NCI-H128 (cell line): ENCODE data around the gene TBX5.
A peak's percentile ranks its signal among the peaks of the same experiment; 100 is the strongest.

Source experiments
- DNase-seq: peaks from one replicate; lab custom pipeline; 2025; ENCODE audit not compliant: unreplicated experiment; lab: John Stamatoyannopoulos, UW

Gene TBX5

DNA sequence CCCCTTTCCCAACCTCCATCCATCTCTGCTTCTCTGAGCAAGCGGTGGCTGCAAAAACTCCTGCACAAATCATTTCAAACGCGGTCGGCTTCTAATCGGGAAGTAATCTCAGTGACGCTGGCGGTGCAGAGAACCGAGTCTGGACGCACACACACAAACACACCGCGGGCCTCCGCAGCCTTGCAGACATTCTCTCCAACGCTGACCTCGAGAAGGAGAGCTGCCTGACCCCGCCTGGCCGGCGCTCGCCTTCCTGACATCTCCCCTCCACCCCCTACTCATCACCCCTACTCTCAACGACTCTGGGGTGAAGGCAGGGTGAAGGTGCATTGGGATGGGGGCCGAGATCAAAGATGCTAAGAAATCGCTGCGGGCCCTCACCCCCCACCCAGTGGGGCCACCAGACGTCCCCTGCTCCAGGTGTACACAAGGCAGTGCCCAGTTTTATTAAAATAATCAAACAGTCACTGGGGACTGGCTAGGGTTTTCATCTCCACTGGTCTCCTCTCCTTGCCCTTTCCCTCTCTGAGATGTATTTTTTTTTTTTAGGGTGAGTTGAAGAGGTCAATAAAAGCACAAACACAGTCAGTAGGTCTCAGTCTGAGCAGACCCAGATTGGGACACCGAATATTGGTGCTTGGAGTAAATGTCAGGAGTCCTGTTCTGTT is 506 bp upstream of the TBX5 start:
- DNase-seq = no peak

GRCh38 chr12:114404926-114405518 is 922 bp downstream of the TBX5 start:
- DNase-seq = peak; percentile 15

GRCh38 chr12:114404083-114404925 is 1.6 kb downstream of the TBX5 start:
- no peak for DNase-seq

DNA sequence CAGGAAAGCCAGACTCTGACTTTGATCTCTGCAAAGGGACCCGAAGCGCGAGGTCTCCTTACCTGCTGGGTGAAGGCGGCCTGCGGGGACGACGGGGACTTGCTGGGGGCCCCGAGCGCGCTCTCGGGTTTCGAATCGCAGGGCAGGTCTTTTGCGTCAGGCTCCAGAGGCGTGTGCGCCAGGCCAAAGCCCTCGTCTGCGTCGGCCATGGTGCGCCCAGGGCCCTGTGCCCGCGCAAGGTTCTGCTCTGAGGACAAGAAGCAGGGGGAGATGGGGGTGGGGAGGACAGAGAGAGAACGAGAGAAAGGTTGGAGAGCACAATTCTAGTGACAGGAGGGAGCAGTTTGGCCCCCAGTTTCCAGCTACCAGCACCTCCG is 2.3 kb downstream of the TBX5 start:
- no peak for DNase-seq

DNA sequence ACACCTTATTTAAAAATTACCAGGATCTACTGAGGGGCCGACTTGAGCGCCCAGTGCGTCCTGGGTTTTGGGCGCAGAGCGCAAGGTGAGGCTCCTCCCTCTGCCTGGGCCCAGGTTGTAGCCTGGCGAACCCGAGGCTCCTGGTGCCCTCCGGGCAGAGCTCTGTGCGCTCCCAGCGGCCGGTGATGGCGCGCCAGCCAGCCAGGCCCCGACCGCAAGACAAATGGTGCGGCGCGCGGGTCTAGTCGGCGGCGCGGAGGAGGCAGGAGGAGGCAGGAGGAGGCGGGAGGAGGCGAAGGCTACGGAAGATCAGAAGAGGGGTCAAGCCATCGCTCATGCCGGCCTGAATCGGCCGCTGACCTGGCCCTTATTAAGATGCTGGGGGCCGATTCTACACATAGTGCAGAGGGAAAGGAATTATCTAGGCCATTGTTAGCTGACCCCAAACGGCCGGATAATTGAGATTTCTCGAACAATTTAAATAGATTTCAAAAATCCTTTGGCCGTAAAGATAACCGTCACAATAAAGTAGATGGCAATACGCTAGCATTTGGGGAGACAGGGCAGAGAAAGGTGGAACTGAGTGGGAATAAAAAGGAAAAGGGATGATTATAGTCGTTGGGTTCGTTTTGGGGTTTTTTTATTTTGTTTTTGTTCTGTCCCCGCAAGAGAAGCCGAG is 2.8 kb downstream of the TBX5 start:
- DNase-seq = no peak

DNA sequence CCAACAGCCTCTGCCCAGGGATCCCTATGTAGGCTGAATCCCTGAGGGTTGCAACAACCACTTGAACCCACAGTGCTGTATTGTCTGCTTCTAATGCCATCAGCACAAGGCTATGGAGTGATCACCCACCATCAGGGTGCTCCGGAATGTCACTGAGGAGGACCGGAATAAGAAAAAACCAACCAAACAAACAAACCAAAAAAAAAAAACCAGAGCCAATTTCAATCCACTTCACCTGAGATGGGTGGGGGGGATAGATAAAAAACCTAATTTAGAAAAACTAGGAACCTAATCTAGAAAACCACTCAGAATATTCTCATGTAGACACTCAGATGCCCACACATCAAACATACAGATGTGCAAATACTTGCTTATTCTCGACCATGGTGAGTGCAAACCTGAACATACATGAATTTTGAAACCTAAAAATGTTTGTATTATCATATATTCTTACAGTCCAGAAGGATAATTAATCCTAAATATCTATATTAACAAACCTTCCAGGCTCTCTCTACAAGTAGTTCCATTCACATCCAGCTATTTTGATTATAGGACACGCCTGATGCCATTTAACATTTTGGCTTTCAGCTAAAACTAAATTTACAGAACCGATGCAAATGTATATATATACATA is 3.7 kb downstream of the TBX5 start:
- DNase-seq = no peak

DNA sequence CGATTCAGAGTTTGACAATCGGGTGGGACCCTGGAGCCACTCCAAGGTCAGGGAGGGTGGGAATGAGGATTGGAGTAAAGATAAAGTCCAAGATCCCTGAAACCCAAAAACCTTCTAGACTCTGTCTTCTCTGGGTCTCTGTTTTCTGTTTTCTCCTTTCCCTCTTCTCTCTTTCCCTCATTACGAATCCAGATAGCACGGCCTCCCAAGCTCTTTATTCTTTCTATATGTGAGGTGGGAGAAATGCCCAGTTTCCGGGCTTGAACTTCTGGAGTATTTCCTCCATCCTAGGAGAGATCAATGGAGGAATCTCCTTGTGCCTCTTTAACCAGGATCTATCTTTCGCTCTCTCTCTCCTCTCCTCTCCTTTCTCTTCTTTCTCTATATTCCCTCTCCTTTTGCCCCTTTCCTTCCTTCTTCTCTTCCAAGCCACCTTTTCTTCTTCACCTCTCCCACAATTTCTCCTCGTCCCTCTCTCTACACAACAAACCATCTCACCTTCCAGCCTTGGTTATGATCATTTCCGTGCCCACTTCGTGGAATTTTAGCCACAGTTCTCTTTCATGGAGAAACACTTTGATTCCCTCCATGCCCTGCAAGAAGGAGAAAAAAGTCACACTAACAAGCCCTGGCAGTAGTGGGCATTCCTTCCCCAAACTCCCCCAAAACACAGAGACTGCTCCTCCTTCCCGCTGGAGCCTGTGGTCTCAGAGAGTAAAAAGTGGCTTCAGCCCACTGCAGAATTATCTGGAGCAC is 4.4 kb downstream of the TBX5 start:
- no peak for DNase-seq

- no peak for DNase-seq
These were observed 5.0 kb downstream of the TBX5 start for GRCh38 chr12:114400925-114401324.

DNA sequence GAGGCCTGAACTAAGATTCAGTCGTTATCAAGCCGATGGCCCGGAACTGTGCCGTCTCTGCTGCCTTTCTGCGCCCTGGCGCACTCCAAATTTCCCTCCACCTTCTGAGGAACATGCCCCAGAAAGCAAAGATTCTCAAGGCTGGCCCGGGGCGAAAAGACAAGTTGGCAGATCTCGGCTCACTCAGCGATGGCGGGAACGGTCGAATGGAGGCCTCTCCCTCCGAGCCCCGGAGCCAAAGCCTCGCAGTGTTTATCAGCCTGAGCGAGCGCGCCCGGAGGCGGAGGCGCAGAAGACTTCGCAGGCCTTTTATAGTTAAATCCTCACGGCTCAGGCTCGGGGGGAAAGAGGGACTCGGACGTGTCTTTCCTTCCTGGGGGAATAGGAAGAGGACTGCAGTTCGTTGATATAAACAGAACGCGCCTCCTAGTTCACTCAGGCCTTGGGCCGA is 5.6 kb downstream of the TBX5 start:
- no peak for DNase-seq

DNA sequence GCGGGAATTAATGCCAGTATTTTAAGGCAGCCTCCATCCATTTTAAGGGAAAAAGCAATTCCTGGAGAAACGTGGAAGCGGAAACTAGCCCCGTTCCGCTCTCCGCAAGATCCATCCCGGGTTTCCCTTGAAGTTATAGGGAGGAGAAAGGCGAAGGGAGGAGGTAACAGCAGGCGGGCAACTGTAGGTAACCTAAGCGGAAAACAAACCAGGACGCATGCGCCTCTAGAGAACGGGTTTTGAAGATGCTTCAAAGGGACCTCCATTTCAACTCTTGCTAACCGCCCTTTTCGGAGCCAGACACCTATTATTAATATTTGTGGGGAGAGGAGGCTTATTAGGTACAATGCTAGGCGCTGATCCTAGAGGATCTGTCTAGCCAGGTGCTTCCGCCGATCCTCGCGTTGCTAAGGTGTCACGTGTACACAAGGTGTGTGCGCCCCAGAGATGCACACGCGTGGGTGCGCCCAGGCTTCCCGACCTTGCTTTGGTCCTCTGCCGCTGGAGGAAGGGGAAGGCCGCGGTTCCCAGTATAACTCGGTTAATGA is 6.2 kb downstream of the TBX5 start:
- no peak for DNase-seq

GRCh38 chr12:114397978-114398881 is 7.7 kb downstream of the TBX5 start:
- DNase-seq = no peak

GRCh38 chr12:114396869-114397719 is 8.8 kb downstream of the TBX5 start:
- DNase-seq = no peak

DNA sequence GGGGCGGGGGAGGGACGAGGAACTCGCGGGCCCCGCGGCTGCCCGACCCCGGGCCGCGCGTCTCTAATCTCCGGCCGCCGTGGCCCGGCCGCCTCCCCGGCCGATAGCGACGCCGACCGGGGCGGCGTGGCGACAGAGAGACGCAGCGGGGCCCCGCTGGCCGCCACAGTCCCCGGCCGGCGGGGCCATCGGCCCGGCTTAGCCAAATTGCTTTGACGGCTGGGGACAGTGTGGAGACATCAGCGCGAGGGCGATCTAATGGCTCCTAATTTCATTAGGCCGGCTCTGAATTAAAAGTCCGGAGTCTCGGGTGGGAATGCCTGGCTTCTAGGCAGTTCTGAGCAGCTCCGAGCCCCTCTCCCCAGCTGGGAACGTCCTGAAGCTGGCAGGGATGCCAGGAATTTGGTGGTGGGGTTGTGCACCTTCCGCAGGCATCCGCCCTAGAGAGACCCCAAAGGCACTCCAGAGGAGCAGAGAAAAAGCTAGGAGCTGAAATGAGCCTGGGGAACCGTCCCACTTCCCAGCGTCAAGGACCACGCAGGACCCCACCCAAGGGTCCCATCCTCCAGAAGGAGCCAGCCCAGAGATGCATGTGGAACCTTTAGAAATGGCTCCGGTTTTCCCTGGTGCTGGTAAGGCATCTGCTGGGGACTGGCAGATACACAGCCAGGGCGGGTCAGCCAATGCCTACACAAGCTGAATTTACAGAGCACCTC is 9.6 kb downstream of the TBX5 start:
- no peak for DNase-seq

- no peak for DNase-seq
These were observed 10.2 kb downstream of the TBX5 start for GRCh38 chr12:114395755-114396152.

DNA sequence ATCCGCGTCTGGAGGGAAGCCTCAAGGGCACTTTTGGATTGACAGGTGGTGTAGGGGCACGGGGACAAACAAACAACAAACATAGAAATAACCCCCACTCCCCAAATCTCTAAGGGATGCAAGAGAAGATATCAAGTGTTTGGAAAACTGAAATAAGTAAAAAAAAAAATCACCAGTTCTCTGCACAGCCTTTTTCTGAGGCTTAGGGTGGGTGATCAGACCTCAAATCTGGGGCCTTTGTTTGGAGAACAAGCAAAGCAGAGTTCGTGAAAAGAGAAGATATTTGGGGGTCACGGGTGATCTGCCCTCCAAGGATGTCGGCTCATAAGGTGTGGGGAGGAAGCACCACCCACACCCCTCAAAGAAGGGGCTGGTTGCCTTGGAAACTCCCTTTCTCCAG is 10.7 kb downstream of the TBX5 start:
- DNase-seq = no peak

GRCh38 chr12:114393569-114393968 is 12.4 kb downstream of the TBX5 start:
- no peak for DNase-seq

DNA sequence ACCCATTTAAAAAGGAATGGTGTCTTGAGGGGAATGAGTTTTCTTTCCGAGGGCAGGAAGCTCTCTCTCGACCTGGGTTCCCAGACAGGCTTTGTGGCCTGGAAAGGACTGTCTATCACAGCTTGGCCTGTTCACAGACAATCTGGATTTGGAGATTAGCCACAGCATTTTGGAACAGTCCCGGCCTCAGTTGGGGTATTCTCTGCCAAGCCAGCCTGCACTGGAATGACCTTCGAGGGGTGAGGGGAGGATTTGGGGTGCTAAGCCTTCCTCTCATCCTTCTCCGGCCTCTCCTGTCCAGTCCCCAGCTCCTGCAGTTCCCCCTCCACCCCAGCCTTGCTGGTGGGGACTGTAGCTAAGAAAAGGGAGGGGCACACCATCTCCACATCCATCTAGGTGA is 13.0 kb downstream of the TBX5 start:
- DNase-seq = no peak

- DNase-seq = no peak
These were observed 14.9 kb downstream of the TBX5 start for GRCh38 chr12:114391088-114391487.
